Left ventricle myocardium superior (tissue), 1 donor: ENCODE results near the gene CLSTN2. TPM values are rescaled to one million over a fixed set of nuclear protein-coding genes. Genes with fewer than 3 reads are reported as not detected.

Experiments
- ATAC-seq: fragments of 200-7000 bp; cut with Tn5 transposase; one replicate; pipeline ENCODE4 v1.9.1; 2020; ENCODE audit warnings: mild to moderate bottlenecking, moderate library complexity
- DNase-seq: peaks from one replicate; pipeline ENCODE4 v3.0.0-alpha.2; 2020
- intact Hi-C: fragments of 100-400 bp; cut with micrococcal nuclease; formaldehyde crosslinking; loops from one replicate; pipeline ENCODE4 v1.11.0; 2022
- total RNA-seq: library from RNA; stranded (reverse); fragmentation: NEBNext Ultra II Directional; extraction: Animal tissue kit (Norgen Biotek cat#: 25700); gene quantifications from one replicate; pipeline ENCODE4 v1.2.1, GENCODE V29; 2021
- donor health status: DM: no; HTN: yes; CAD: no; lungs with severe emphysema.

Gene CLSTN2
- total RNA-seq, 1 donor from 2014 or later = 4.9 TPM

GRCh38 chr3:139987908-139988307, 52.9 kb downstream of the CLSTN2 start:
- ATAC-seq (no peak), DNase-seq (no peak)
- intact Hi-C loops = no loop called here

DNA sequence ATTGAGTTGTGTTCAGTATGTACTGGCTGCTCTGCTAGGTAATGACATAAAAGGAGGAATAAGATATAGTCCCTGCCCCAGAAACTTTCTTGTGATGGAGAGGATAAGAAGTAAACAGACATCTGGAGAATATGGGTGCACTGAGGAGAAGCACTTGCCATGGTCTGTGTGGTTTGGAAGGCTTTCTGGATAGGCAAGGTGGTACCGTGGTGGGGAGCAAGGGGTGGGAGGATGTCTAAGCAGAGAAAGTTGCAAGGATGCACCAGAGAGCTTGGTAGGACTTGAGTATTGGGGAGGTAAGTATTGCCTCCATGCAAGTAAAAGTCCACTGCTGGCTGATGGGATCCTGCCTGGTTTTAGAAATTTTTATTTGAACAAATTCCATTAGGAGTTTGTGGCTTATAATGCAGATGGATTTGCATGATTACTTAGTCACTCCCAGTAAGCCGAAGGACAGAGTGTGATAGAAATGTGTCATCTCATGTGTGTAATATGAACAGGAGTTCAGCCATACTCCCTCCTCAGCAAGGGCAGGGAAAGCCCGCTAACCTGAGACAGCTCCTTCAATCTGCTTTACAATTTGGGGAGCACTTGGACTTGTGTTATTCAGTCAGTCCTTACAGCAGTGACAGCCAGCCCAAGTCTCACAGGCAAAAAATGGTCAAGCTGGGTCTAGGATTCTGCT, 53.6 kb downstream of the CLSTN2 start:
- intact Hi-C loops = no loop called here
- no peak for ATAC-seq
- no peak for DNase-seq

DNA sequence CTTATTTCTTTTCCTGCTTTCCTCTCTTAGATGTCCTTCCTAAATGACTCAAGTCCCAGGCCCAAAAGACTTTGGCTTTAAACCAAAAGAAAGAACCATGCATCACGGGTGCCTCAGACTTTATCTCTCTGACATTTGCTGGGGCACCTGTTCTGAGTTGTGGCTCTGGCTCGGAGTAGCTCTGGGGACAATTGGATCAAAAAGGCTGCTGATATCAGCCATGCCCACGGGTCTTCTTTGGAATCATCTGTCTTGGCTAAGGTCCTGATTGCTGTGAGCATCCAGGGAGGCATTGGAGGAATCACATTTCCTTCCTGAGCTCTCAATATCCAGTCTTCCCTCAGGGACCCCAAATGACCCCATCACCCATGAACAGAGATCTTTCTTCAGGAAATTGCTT, 59.9 kb downstream of the CLSTN2 start:
- intact Hi-C loops = no loop called here
- ATAC-seq (no peak), DNase-seq (no peak)

GRCh38 chr3:140004271-140004670, 69.3 kb downstream of the CLSTN2 start:
- intact Hi-C loops = no loop called here
- no peak for DNase-seq
- ATAC-seq = no peak

DNA sequence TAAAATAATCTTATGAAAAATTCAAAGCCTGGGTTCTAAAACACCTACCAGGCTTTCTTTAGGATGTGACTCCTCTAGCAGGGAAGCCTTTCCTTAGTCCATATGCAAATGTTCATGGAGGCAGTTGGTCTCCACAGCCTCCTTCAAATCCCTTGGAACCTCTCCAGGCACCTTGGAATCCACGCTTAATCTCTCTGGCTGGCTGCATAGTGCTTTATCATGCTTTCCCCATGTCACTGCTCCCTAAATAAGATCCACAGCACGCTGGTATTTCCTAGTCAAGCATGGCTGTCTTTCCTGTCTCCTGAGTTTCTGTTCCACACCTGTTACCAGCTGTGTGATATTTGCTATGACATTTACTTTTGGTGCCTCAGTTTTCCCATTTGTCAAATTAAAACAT, 71.3 kb downstream of the CLSTN2 start:
- intact Hi-C loops = no loop called here
- ATAC-seq (no peak), DNase-seq (no peak)

- ATAC-seq = no peak
- intact Hi-C loops = no loop called here
These were observed 72.1 kb downstream of the CLSTN2 start for GRCh38 chr3:140007081-140007480.

DNA sequence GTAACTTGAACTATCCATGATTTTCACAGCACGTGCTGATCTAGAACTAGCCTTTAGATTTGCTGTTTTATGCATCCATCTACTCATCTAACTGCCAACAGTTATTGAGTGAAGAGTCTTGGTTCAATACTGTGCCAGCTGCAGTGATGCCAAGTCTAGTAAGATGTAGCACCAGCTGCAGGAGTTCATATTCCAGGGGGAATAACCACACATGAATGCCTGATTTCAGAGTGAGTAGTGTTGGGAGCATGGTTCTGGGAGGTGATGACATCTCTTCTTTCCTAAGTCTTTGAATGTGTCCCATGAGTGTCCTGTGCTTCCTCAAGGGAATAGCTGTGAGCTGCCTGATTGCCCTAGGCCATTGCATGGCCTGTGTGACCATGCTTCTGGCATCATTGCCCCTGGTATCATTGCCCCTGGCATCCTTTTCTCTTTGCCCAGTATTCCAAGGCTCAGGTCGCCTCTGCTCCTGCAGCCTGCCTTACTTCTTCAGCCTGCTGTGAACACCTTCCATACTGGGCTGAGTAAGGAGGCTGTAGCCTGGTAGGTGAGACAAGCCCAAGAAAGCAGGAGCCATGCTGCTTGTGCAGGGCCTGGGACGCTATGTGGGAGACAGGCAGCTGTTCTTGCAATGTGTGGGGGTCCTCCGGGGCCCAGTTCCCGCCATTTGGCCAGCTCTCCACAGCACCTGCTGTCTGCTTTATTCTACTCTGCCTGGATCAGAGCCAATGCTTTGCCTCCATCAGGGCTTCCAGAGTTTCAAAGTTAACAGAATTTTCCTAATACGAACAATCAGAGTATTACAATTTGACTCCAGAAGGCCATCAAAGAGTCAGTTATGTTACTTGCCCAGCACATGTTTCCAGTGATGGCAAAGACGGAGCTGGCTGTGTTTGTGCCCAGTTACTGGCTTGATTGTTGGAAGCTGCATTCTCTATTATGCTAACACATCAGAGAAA, 73.2 kb downstream of the CLSTN2 start:
- ATAC-seq (no peak), DNase-seq (no peak)
- intact Hi-C loops = no loop called here

More at GRCh38 chr3:140007081-140007480, 72.1 kb downstream of the CLSTN2 start:
- DNase-seq = no peak

DNA sequence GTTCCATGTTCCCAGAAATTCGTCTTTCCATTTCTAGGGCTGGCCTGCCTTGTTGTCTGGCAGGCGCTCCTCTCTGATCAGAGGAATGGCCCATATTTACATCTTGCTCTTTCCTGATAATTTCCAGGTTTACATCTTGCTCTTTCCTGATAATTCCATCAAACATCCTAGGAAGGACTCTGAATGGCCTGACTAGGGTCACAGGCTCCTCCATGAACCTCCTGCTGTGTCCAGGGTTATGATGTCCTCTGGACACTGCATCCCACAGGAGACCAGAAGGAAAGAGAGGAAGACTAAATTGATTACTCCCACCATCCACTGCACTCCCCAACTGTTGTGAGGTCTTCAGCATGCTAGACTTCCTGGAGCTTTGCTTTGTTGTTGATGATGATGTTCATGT, 75.4 kb downstream of the CLSTN2 start:
- ATAC-seq = no peak
- DNase-seq = no peak
- intact Hi-C loops = no loop called here

DNA sequence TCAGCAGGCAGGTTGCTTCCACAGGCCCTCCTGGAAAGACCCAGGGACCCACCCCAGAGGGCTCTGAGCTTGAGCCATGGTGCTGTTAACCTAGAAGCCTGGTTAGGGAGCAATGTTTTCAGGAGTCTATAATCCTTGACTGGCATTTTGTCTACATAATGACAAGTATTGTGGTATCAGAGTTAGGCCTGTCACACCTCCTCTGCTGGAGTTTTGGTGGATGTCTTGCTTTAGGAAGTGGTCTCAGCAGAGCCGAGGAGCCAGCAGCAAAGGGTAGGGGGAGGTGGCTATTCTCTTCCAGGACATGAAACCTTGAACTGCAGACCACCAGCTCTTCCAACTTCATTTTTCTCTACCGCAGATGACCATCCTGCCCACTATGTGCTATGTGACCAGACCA, 76.1 kb downstream of the CLSTN2 start:
- intact Hi-C loops = no loop called here
- DNase-seq (no peak), ATAC-seq (no peak)

DNA sequence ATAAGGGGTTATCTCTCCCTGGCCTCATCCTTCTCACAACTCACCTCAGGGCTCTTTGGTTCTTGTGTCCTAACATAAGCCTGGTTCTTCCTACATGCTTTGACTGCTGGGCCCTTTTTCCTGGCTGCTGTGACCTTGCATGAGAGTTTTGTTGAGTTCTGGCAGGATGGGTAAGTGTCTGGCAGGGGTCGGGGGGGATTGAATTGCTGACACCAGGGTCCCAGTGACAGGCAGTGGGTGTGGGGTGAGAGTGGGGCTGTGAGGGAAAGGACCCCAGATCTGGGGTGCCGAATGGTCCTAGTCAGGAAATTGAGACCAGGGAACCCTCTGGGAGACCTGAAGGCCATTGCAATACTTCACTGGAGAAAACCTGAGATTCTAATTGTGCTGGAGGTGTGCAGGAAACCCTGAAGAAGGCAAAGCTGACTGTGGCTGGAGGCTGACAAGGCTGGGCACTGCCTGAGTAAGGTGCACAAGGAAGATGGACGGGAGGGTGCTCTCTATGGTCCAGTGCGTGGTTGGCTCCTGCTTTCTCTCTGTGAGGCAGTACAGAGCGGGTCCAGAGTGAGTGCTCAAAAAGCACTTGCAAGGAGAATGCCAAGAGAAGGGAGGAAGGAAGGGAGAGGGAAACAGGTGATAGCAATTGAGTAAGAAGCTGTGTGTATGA, 76.8 kb downstream of the CLSTN2 start:
- DNase-seq (no peak), ATAC-seq (no peak)
- intact Hi-C loops = no loop called here

DNA sequence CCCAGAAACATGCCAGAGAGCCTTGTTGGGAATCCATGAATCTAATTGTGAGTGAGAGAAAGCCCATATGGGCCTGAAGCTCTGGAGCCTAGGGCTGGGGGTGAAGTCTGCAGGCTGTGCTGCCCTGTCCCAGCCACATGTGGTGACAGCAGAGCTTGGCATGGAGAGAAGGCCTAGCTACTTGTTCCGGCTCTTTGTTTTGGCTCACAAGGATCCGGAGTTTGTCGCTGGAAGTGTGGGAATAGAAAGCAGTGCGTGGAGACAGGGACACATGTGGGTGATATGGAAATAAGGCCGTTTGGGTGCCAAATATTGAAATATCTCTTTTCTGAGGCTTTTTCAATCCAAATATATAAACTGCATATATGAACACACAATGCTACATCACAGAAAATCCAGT, 78.2 kb downstream of the CLSTN2 start:
- DNase-seq = no peak
- intact Hi-C loops = no loop called here
- ATAC-seq = no peak

GRCh38 chr3:140014831-140015495, 80.0 kb downstream of the CLSTN2 start:
- DNase-seq = no peak
- no peak for ATAC-seq
- intact Hi-C loops = no loop called here

- DNase-seq (no peak), ATAC-seq (no peak)
- intact Hi-C loops = no loop called here
These were observed 80.8 kb downstream of the CLSTN2 start for GRCh38 chr3:140015741-140016140.

DNA sequence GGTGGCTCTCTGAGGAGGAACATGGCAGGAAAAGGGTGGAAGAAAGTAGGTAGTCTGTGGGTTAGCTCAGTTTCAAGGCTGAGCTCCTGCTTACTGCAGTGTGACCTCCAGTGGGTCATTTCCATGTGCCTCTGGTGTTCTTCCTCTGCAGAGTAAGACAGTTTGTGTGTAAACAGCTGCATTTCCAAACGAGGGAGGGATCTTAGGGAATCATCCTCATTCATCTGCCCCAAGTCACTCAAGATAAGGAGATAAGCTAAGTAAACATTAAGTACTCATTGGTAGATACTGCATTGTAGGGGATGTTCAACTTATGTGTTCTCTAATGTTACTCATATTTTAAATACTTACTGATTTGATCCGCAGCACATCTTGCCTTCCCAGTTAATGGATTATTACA, 83.6 kb downstream of the CLSTN2 start:
- DNase-seq (no peak), ATAC-seq (no peak)
- intact Hi-C loops = no loop called here

DNA sequence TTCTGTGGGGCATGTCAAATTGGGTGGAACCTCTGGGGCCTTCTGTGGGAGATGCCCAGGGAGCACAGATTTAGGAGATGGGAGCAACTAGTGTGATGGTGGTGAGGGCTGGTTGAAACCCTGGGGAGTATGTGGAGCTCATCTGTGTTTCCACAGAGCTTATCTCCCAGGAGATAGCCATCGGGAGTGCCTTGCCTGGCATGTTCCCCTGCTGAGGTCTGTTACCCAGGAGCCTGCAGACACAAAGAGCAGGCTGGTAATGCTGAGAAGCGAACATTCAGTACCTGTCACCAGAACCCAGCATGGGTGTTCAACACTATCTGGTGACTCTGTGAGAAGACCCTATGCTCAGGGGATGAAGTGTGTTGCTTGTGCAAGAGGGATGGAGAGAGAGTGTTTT, 85.0 kb downstream of the CLSTN2 start:
- ATAC-seq = no peak
- intact Hi-C loops = no loop called here
- no peak for DNase-seq

- intact Hi-C loops = no loop called here
- DNase-seq (no peak), ATAC-seq (no peak)
These were observed 85.6 kb downstream of the CLSTN2 start for GRCh38 chr3:140020541-140020940.

GRCh38 chr3:140021269-140021668, 86.3 kb downstream of the CLSTN2 start:
- intact Hi-C loops = no loop called here
- DNase-seq (no peak), ATAC-seq (no peak)

DNA sequence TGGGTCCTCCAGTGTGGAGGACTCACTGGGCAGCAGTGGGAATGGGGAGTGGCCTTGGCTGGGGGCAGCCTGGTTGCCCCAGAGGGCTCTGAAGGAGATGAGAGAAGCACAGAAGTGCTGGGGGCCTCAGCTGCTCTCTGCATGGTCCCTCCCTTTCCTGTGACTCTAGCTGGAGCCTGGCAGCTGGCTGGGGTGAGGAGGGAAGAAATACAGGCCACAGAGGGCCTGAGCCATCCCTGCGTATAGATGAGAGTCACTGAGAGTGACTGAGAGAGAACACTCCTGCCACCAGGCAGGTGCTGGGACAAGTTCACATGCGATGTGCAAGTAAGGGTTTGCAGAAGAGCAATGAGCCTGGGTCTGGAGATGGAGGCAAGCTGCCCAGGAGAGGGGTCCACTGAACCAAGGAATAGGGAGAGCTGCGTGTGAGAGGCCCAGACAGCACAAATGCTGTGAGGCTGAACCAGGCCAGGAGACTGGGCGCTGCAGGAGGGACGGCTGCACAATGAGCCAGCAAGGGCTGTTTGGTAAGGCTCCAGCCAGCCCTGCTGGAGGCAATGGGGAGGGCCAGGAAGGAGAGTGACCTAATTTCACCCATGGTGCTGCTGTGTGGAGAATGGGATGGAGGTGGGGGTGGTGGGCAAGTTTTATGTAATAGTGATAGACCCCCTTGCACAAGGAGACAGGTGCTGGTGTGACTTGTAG, 87.2 kb downstream of the CLSTN2 start:
- intact Hi-C loops = no loop called here
- DNase-seq = peak; percentile 67
- peak; percentile 92 for ATAC-seq
